Stimulated activated memory B cell treated with anti-CD40 and anti-IgM and Interleukin-4, amounts not matched to agents 10 μg/mL and 1 μg/mL and 100 μg/mL, for 72 hours (primary cell): ENCODE results near the gene PLCB3.

Experiments
- ATAC-seq: fragments of 150-1000 bp; cut with Tn5 transposase; 2 replicates; pipeline ENCODE4 v1.10.0; 2021
- H3K27ac Mint-ChIP-seq: one replicate; pipeline ENCODE4 v1.8.0; 2022; ENCODE audit warnings: mild to moderate bottlenecking, mixed read lengths
- H3K27me3 Mint-ChIP-seq: one replicate; pipeline ENCODE4 v1.8.0; 2022; ENCODE audit warnings: mixed read lengths
- H3K36me3 Mint-ChIP-seq: one replicate; pipeline ENCODE4 v1.8.0; 2022; ENCODE audit warnings: mixed read lengths
- H3K4me1 Mint-ChIP-seq: one replicate; pipeline ENCODE4 v1.8.0; 2022; ENCODE audit warnings: mixed read lengths
- H3K4me3 Mint-ChIP-seq: one replicate; pipeline ENCODE4 v1.8.0; 2022; ENCODE audit warnings: mild to moderate bottlenecking, moderate library complexity, mixed read lengths
- H3K9me3 Mint-ChIP-seq: one replicate; pipeline ENCODE4 v1.8.0; 2022; ENCODE audit warnings: mixed read lengths

PLCB3 gene

DNA sequence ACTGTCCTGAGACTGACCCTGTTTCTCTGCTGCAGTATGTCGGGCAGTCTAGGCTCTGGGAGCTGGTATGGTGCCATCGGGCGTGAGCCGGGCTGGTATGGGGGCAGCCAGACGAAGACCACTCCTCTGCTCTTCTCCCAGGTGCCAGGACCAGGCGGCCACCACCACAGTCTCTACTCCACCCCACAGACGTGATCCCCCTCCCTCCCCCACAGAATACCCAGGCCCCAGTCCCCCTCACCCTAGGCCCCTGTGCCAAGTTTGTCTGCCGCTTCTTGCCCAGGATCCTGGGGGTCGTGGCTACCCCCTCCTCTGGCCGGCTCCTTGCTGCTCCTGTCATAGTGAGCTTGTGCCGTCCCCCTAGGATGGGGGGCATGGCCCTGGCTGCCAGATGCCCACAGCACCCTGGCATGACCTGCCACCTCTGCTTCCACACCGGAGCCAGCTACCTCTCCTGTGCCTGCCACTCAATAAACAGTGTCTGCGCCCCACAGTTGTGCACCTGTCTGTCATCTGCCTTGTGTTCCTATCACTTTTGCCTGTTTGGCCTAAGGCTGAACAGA lies 37.8 kb downstream of the PLCB3 start:
- no peak for ATAC-seq
- no peak overlapping the region for H3K27ac Mint-ChIP-seq
- H3K9me3 Mint-ChIP-seq: no peaks in the 10 kb centered on the region
- H3K36me3 Mint-ChIP-seq: peaks cover 17% of the 10 kb centered on the region
- H3K27me3 Mint-ChIP-seq: peaks cover 32% of the 10 kb centered on the region
- peaks cover 27% of the 10 kb centered on the region for H3K4me1 Mint-ChIP-seq
- H3K4me3 Mint-ChIP-seq: no peak overlapping the region

DNA sequence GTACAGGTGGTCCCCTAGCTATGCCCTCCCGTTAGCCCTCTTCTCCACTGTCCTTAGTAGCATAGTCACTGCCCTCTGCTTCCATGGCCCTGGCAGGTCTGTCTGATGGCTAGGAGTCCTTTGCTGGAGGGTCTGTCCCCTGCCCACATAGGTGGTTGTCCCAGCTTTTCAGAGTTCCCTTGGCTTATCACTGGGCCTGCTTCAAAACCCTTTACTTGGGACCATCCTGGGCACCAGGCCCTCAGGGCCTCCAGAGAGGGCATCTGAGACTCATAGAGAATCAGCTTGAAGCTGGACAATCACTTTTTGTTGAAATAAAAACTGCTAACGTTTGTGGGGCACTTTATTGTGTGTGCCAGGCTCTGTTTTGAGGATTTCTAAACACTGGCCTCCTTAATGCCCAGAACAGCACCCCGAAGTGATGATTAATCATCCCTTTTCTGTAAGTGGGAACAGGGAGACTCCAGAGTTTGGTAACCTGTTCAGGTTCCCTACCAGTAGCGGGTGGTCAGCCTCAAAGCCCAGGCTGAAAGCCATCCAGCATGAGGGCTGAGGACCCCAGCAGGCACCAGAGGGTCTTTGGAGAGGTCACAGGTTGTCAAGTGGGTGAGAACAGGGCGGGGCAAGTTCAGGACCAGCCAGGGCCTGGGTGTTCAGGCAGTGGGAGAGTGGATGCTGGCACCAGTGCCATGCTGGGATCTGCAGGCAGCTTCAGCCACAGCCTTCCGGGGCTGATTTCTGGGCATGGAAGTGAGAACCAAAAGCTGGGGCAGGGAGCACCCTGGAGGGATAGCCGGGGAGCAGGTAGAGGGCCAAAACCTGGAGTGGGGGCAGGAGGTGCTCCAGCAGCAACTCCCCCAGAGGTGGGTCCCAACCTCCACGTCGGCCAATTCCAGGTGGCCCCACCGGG lies 39.3 kb downstream of the PLCB3 start:
- H3K9me3 Mint-ChIP-seq: no peaks in the 10 kb centered on the region
- H3K36me3 Mint-ChIP-seq: peaks cover 17% of the 10 kb centered on the region
- peak overlapping the region; percentile 71 for H3K4me3 Mint-ChIP-seq
- H3K27me3 Mint-ChIP-seq: peaks cover 48% of the 10 kb centered on the region
- ATAC-seq: no peak
- H3K27ac Mint-ChIP-seq: peak overlapping the region; percentile 49
- H3K4me1 Mint-ChIP-seq: peaks cover 25% of the 10 kb centered on the region

DNA sequence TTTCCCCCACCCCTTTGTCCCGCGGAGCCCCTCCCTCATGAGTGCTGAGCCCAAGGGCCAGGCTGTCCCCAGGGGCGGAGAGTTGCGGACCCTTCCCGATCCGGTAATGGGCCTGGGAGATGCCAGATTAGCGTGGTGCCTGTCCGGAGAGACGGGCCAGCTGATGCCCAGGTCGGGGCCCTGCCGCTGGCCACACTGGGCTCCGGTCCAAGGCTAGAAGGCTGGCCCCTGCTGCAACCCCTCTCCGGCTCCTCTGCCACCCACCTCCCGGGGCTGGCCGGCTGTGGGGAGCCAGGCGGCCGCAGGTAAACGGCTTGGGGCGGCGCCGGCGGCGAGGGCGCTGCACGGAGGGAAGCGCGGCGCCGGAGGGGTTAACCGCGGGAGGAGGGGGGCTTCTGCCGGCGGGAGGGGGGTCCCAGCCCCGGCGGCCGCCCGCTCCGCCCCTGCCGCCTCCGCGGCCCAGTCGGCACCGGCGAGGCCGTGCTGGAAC lies 40.0 kb downstream of the PLCB3 start, which contains the start of gene KCNK4:
KCNK4 (plus strand) TSS at position 41 of the 490 bp plus-strand sequence. CDS start 1,717 bp downstream, outside the sequence.
- no peak for ATAC-seq

DNA sequence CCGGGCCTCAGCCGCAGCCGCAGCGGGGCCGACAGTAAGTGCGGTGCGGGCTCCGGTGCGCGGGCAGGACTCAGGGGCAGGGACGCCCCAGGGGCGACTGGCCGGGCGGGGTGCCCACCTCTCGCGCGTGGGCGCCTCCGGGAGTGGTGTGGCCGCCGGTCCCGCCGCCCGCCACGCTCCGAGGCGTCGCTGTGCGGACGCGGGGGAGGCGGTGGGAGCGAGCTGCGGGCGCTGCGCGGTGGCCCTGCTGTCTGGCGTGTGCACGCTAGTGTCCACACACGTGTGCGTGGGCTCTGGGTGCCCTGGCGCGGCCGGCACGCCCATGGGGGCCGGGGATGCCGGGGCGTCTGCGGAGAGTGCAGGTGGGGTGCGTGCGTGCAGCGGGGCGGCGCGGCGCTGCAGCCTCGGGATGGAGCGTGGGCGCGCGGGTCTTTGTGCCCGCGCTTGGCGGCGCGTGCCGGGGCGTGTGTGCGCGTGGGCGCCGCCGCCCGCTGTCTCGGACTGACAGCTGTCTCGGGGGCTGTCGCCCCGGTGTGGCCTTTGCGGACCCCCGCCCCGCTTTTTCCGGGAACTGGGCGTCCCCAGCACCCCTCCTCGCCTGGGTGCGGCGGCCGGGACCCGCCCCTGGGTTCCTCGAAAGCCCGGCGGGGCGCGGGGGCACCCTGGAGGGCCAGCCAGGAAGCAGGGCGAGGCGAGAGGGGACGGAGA lies 40.6 kb downstream of the PLCB3 start:
- ATAC-seq: peak; percentile 47
- H3K27me3 Mint-ChIP-seq: peaks cover 61% of the 10 kb centered on the region
- peak overlapping the region; percentile 68 for H3K4me3 Mint-ChIP-seq
- H3K9me3 Mint-ChIP-seq: no peaks in the 10 kb centered on the region
- no peak overlapping the region for H3K27ac Mint-ChIP-seq
- peaks cover 16% of the 10 kb centered on the region for H3K4me1 Mint-ChIP-seq
- peaks cover 17% of the 10 kb centered on the region for H3K36me3 Mint-ChIP-seq

More for the DNA sequence above, 40.0 kb downstream of the PLCB3 start, which contains the start of gene KCNK4:
- H3K27ac Mint-ChIP-seq: peak within 1 kb of the TSS; percentile 49
- no peaks in the 10 kb centered on the region for H3K9me3 Mint-ChIP-seq
- peak within 1 kb of the TSS; percentile 71 for H3K4me3 Mint-ChIP-seq
- H3K27me3 Mint-ChIP-seq: peaks cover 55% of the 10 kb centered on the region
- peaks cover 22% of the 10 kb centered on the region for H3K4me1 Mint-ChIP-seq
- peaks cover 17% of the 10 kb centered on the region for H3K36me3 Mint-ChIP-seq

DNA sequence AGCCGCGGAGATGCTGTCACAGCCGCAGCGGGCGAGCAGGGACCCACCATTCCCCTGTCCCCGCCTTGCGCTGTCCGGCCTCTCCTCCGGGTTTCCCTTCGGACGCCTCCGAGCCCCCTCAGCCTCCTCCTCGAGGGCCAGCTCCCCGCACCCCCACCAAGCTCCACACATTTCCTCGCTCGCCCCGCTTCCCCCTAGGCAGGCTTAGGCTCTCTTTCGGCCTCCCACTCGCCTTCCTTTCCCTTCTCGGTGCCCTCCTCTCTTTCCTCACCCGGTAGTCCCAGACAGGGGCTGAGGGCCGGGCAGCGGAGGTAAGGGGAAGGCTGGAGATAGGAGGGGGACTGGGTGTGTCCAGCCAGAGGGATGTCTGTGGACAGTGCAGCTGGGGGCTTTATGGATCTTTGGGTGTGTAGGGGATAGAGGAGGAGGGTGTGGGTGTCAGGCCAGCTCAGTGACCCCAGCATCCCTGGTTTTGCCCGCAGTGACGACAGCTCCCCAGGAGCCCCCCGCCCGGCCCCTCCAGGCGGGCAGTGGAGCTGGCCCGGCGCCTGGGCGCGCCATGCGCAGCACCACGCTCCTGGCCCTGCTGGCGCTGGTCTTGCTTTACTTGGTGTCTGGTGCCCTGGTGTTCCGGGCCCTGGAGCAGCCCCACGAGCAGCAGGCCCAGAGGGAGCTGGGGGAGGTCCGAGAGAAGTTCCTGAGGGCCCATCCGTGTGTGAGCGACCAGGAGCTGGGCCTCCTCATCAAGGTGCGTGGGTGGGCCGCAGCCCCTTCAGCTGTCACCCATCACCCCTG lies 41.3 kb downstream of the PLCB3 start:
- peaks cover 18% of the 10 kb centered on the region for H3K4me1 Mint-ChIP-seq
- H3K36me3 Mint-ChIP-seq: peaks cover 17% of the 10 kb centered on the region
- peak; percentile 40 for ATAC-seq
- H3K4me3 Mint-ChIP-seq: peak overlapping the region; percentile 68
- H3K9me3 Mint-ChIP-seq: no peaks in the 10 kb centered on the region
- peaks cover 68% of the 10 kb centered on the region for H3K27me3 Mint-ChIP-seq
- H3K27ac Mint-ChIP-seq: no peak overlapping the region

DNA sequence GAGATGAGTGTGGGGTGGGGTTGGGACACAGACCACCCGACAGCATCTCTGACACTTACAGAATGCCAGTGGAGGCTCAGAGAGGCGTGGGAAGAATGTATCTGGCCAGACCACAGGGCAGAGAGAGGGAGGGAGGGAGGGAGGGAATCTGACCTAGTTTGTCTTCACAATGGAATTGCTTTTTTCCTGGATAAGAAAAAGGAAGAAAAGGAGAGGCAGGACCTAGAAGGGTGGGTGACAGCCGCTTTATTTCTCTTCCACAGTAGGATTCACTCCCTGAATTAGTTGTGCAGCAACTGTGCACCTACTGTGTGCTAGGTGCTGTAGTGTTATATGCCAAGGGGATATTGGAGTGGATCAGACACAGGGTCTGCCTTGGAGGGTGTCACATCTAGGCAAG lies 43.4 kb downstream of the PLCB3 start:
- H3K4me1 Mint-ChIP-seq: peaks cover 28% of the 10 kb centered on the region
- H3K27me3 Mint-ChIP-seq: peaks cover 89% of the 10 kb centered on the region
- H3K9me3 Mint-ChIP-seq: no peaks in the 10 kb centered on the region
- peaks cover 8% of the 10 kb centered on the region for H3K36me3 Mint-ChIP-seq
- no peak overlapping the region for H3K27ac Mint-ChIP-seq
- no peak overlapping the region for H3K4me3 Mint-ChIP-seq
- ATAC-seq: no peak

DNA sequence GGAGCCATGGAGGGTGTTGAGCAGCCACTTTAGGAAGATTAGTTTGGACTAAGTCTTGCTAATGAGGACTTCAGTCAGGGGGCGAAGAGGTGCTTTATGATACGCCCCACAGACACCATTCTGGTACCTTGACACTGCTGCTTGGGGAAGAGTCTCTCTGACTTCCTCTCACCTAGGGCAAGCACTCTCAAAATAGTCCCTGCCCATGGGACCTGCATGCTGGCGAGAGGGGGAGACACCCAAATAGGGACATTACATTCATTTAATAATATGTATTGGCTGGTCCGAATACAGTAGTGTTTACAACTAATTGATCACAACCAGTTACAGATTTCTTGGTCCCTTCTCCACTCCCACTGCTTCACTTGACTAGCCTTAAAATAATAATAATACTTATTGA lies 44.4 kb downstream of the PLCB3 start:
- peaks cover 91% of the 10 kb centered on the region for H3K27me3 Mint-ChIP-seq
- H3K4me3 Mint-ChIP-seq: no peak overlapping the region
- H3K9me3 Mint-ChIP-seq: no peaks in the 10 kb centered on the region
- no peak overlapping the region for H3K27ac Mint-ChIP-seq
- H3K36me3 Mint-ChIP-seq: peaks cover 2% of the 10 kb centered on the region
- ATAC-seq: no peak
- H3K4me1 Mint-ChIP-seq: peaks cover 35% of the 10 kb centered on the region

DNA sequence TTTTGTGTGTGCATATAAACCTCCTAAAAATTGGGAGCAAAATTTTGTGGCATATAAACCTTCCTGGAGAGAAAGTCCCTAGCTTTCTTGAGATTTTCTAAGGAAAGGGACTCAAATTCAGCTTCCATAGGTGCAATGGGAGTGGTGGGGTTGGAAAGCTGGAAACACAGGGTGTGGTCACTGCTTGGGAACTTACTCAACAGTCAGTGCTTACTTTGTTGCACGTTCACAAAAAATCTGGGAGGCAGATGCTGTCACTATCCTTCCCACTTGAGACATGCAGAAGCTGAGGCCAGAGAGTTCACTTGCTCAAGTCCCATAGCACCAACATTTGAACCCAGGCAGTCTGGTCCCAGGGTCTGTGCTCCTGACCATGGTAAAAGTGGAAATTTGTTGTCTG lies 44.9 kb downstream of the PLCB3 start:
- Mint-ChIP-seq H3K36me3 (no peaks in the 10 kb centered on the region), H3K4me1 (peaks cover 35% of the 10 kb centered on the region), H3K27ac (no peak overlapping the region), H3K4me3 (no peak overlapping the region), H3K9me3 (no peaks in the 10 kb centered on the region), H3K27me3 (peaks cover 91% of the 10 kb centered on the region)
- no peak for ATAC-seq

DNA sequence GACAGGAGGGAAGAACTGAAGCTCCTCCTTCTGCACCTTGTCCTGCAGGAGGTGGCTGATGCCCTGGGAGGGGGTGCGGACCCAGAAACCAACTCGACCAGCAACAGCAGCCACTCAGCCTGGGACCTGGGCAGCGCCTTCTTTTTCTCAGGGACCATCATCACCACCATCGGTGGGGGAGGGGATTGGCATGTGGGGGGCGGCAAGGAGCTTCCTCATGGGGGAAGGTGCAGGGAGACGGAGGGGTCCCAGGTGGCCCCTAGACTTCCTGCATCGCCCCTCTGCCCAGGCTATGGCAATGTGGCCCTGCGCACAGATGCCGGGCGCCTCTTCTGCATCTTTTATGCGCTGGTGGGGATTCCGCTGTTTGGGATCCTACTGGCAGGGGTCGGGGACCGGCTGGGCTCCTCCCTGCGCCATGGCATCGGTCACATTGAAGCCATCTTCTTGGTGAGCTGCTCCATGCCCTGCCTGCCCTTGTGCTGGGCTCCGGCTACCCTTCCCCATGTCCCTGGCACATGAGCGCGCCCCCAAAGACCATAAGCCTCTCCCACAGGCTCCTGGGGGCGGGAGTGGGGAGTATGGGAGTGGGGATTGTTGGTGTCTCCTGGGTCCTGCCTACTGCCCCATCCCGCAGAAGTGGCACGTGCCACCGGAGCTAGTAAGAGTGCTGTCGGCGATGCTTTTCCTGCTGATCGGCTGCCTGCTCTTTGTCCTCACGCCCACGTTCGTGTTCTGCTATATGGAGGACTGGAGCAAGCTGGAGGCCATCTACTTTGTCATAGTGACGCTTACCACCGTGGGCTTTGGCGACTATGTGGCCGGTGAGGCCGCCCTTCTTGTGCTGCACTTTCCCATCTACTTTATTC lies 45.7 kb downstream of the PLCB3 start:
- Mint-ChIP-seq H3K27me3 (peaks cover 93% of the 10 kb centered on the region), H3K9me3 (no peaks in the 10 kb centered on the region), H3K36me3 (no peaks in the 10 kb centered on the region), H3K4me1 (peaks cover 35% of the 10 kb centered on the region), H3K27ac (no peak overlapping the region), H3K4me3 (no peak overlapping the region)
- no peak for ATAC-seq

DNA sequence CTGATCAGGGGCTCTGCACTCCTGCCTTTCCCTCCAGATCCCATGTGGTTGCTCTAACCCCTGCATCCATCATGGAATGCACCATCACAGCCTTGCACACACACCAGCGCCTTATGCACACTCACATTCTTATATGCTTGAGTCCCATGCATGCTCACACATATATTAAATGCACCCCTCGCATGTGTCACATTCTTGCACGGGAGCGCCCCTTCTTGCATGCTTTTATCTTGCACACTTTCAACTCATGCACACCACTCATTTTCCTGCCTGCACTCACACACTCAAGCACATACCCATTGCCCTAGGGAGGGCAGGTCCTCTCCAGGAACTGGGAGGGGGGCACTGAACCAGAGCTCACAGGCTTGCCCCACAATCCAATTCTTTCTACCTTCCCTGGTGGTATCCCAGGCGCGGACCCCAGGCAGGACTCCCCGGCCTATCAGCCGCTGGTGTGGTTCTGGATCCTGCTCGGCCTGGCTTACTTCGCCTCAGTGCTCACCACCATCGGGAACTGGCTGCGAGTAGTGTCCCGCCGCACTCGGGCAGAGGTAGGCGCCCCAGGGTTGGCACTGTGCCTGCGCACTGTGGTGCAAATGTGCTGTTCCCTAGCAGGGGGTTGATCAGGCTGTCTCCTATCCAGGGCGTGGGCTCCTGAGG lies 46.5 kb downstream of the PLCB3 start:
- no peak overlapping the region for H3K27ac Mint-ChIP-seq
- H3K36me3 Mint-ChIP-seq: no peaks in the 10 kb centered on the region

DNA sequence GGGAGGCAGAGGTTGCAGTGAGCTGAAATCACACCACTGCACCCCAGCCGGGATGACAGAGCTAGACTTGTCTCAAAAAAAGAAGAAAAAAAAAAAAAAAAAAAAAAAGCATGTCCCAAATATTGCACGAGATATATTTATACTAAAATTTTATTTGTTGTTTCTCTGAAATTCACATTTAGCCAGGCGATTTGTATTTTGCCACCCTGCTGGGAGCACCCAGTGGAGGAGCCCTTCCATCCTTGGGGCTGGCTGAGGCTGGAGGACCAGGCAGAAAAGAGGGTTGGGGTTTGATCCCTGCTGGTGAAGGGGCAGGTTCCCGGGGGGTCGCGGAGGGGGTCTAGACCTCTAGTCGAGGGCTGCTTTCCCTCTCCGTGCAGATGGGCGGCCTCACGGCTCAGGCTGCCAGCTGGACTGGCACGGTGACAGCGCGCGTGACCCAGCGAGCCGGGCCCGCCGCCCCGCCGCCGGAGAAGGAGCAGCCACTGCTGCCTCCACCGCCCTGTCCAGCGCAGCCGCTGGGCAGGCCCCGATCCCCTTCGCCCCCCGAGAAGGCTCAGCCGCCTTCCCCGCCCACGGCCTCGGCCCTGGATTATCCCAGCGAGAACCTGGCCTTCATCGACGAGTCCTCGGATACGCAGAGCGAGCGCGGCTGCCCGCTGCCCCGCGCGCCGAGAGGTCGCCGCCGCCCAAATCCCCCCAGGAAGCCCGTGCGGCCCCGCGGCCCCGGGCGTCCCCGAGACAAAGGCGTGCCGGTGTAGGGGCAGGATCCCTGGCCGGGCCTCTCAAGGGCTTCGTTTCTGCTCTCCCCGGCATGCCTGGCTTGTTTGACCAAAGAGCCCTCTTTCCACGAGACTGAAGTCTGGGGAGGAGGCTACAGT lies 47.9 kb downstream of the PLCB3 start:
- Mint-ChIP-seq H3K9me3 (no peaks in the 10 kb centered on the region), H3K36me3 (no peaks in the 10 kb centered on the region), H3K27me3 (peaks cover 72% of the 10 kb centered on the region), H3K4me1 (peaks cover 34% of the 10 kb centered on the region), H3K4me3 (peak overlapping the region; percentile 29), H3K27ac (no peak overlapping the region)
- no peak for ATAC-seq

More for the DNA sequence above, 46.5 kb downstream of the PLCB3 start:
- Mint-ChIP-seq H3K9me3 (no peaks in the 10 kb centered on the region), H3K4me3 (no peak overlapping the region), H3K27me3 (peaks cover 86% of the 10 kb centered on the region), H3K4me1 (peaks cover 28% of the 10 kb centered on the region)
- ATAC-seq: no peak

DNA sequence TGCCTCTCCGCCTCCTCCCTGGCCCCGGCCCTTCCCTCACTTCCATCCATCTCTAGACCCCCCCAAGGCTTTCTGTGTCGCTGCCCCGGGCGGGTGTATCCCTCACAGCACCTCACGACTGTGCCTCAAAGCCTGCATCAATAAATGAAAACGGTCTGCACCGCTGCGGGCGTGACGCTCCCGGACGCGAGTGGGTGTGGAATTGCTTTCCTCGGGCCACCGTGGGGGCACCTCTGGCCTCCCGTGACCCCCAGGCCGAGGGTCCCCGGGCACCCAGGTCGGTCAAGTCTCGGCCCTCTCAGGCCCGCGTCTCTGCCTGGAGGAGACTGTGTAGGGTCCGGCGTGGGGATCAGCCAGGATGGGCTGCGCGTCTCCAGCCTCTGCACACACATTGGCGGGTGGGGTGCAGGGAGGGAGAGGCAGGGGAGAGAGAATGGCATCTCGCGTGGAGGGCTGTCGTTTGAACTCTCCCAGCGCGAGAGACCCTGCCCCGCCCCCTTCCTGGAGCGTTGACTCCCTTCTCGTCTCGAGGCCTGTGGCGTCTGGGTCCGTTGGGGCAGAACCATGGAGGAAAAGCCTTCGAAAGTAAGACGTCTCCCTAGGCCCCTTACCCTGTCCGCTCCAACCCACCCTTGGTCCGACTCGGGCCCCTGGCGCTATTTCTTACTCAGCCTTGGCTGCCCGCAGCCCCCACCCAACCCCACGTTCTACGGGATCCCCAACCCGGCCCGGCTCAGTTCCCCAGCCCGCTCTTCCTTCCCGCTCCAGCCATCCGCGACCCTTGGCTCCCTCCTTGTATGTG lies 48.7 kb downstream of the PLCB3 start, which contains the start of gene CATSPERZ:
CATSPERZ (plus strand) TSS at position 512 of the 802 bp plus-strand sequence; CDS start at position 565, 53 bp downstream.
- Mint-ChIP-seq H3K4me3 (peak within 1 kb of the TSS; percentile 67), H3K9me3 (no peaks in the 10 kb centered on the region), H3K27ac (no peak within 1 kb of the TSS), H3K36me3 (no peaks in the 10 kb centered on the region), H3K27me3 (peaks cover 64% of the 10 kb centered on the region), H3K4me1 (peaks cover 37% of the 10 kb centered on the region)
- ATAC-seq: no peak
